GM21825 (cell line): ENCODE data around the gene AIRE.
"Not testable (repeated sequence)": the region's sequence is repeated elsewhere in the genome, so short reads cannot be mapped to it uniquely, and the experiment has no call there.

ENCODE experiments used
- ATAC-seq: cut with Tn5 transposase; IDR thresholded peaks from one replicate; pipeline ENCODE4 v1.9.1; 2021; ENCODE audit warnings: mild to moderate bottlenecking, moderate library complexity; ENCODE audit not compliant: unreplicated experiment

AIRE gene

GRCh38 chr21:44291078-44291935 is 5.6 kb downstream of the AIRE start:
- ATAC-seq: no peak

GRCh38 chr21:44291936-44292811 is 6.5 kb downstream of the AIRE start:
- ATAC-seq: no peak

GRCh38 chr21:44292812-44293195 is 7.1 kb downstream of the AIRE start:
- no peak for ATAC-seq

- no peak for ATAC-seq
Observed at GRCh38 chr21:44293551-44294231, 8.0 kb downstream of the AIRE start.

GRCh38 chr21:44294391-44295162 is 8.9 kb downstream of the AIRE start:
- ATAC-seq: no peak

- no peak for ATAC-seq
Observed at GRCh38 chr21:44295163-44295573, 9.5 kb downstream of the AIRE start.

GRCh38 chr21:44295646-44296045 is 10.0 kb downstream of the AIRE start:
- no peak for ATAC-seq

- ATAC-seq: no peak
Observed at GRCh38 chr21:44296103-44296519, 10.4 kb downstream of the AIRE start.

- no peak for ATAC-seq
Observed at GRCh38 chr21:44296916-44297315, 11.2 kb downstream of the AIRE start.

GRCh38 chr21:44297525-44298290 is 12.0 kb downstream of the AIRE start:
- ATAC-seq: no peak

GRCh38 chr21:44298301-44298700 is 12.6 kb downstream of the AIRE start:
- no peak for ATAC-seq

- no peak for ATAC-seq
Observed at GRCh38 chr21:44299085-44299457, 13.4 kb downstream of the AIRE start.

GRCh38 chr21:44299458-44300261 is 14.0 kb downstream of the AIRE start, which contains the start of gene PFKL:
TSS of gene PFKL (plus strand) at chr21:44300053. CDS start at chr21:44300106, 53 bp downstream.
- ATAC-seq: peak; percentile 51

GRCh38 chr21:44300262-44300959 is 14.7 kb downstream of the AIRE start:
- peak; percentile 11 for ATAC-seq

GRCh38 chr21:44301141-44301540 is 15.5 kb downstream of the AIRE start:
- ATAC-seq: no peak

GRCh38 chr21:44301961-44302406 is 16.3 kb downstream of the AIRE start:
- no peak for ATAC-seq

- not testable (repeated sequence) for ATAC-seq
Observed at GRCh38 chr21:44302573-44303401, 17.1 kb downstream of the AIRE start.
